Measurements from ENCODE around the gene RFESD.

DNA sequence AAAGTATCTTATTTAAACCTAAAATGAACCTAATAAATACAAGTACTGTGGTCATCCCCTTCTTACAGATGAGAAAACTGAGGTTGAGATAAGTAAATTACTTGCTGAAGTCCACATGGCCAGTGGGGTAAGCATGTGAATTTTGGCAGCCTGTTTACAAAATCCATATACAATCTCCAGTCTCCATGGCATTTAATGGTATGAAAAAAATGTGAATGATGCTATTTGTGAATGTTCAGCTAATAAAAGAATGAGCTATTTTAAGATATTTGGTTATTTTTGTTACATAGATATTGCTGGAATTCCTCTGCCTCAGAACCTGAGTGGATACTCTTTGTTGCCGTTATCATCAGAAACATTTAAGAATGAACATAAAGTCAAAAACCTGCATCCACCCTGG, 46.0 kb upstream of the RFESD start:
- TF ChIP-seq, protein P1, sequence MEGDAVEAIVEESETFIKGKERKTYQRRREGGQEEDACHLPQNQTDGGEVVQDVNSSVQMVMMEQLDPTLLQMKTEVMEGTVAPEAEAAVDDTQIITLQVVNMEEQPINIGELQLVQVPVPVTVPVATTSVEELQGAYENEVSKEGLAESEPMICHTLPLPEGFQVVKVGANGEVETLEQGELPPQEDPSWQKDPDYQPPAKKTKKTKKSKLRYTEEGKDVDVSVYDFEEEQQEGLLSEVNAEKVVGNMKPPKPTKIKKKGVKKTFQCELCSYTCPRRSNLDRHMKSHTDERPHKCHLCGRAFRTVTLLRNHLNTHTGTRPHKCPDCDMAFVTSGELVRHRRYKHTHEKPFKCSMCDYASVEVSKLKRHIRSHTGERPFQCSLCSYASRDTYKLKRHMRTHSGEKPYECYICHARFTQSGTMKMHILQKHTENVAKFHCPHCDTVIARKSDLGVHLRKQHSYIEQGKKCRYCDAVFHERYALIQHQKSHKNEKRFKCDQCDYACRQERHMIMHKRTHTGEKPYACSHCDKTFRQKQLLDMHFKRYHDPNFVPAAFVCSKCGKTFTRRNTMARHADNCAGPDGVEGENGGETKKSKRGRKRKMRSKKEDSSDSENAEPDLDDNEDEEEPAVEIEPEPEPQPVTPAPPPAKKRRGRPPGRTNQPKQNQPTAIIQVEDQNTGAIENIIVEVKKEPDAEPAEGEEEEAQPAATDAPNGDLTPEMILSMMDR (IDR thresholded peaks at IDR 0.05): no peak
- TF ChIP-seq POLR2A (IDR thresholded peaks at IDR 0.05): no peak
